ENCODE results near the gene DGKG.

DNA sequence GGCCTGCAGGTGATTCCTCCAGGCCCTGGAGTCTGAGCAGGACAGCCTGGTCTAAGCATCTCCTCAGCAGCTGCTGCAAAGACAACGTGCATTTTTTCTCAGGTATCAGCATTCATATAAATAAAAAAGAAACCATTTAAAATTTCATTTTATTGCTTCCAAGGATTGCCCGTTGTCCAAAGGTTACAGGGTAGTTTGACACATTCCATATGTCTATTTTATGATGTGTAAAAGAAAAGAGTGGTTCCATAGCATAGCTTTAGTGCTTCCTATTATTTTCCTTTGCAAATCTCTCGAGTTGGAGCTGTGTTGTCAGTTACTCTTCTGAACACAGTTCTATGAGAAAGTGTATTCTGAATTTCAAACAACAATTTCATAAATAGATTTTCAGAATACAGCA lies 7.2 kb upstream of the DGKG start:
- TF ChIP-seq POLR2AphosphoS5 (IDR thresholded peaks at IDR 0.05; ENCODE audit: low read depth, low read length) (no peak), POLR2A (IDR thresholded peaks at IDR 0.05; ENCODE audit: low read depth, low read length) (no peak), TAF1 (IDR thresholded peaks at IDR 0.05; ENCODE audit: borderline replicate concordance, low read depth, low read length) (no peak)

All from GM12892 (cell line).